ENCODE data around the gene FAM180A.
"Not testable (repeated sequence)": the region's sequence is repeated elsewhere in the genome, so short reads cannot be mapped to it uniquely, and the experiment has no call there.

Gene FAM180A

GRCh38 chr7:135743907-135744731, 4.5 kb downstream of the FAM180A start:
- H3K4me1 ChIP-seq (ENCODE audit: control insufficient read depth, insufficient read depth, low read length, poor library complexity, severe bottlenecking) = no peaks in the 10 kb centered on the region
- no peaks in the 10 kb centered on the region for H3K27me3 ChIP-seq (replicated peaks; ENCODE audit: control insufficient read depth, insufficient read depth, low read length, poor library complexity, severe bottlenecking)
- no peak overlapping the region for H3K27ac ChIP-seq (ENCODE audit: insufficient read depth, low read length, poor library complexity, severe bottlenecking)
- H3K4me3 ChIP-seq (ENCODE audit: insufficient read depth, low read depth, low read length, poor library complexity, severe bottlenecking) = no peak overlapping the region
- no peak for DNase-seq
- no peaks in the 10 kb centered on the region for H3K9me3 ChIP-seq (ENCODE audit: control insufficient read depth, low read length)
- no peaks in the 10 kb centered on the region for H3K36me3 ChIP-seq (ENCODE audit: control insufficient read depth, insufficient read depth, low read length)

- no peaks in the 10 kb centered on the region for H3K27me3 ChIP-seq (replicated peaks; ENCODE audit: control insufficient read depth, insufficient read depth, low read length, poor library complexity, severe bottlenecking)
- H3K9me3 ChIP-seq (ENCODE audit: control insufficient read depth, low read length) = no peaks in the 10 kb centered on the region
- H3K27ac ChIP-seq (ENCODE audit: insufficient read depth, low read length, poor library complexity, severe bottlenecking) = no peak overlapping the region
- no peak for DNase-seq
- H3K4me1 ChIP-seq (ENCODE audit: control insufficient read depth, insufficient read depth, low read length, poor library complexity, severe bottlenecking) = no peaks in the 10 kb centered on the region
- H3K4me3 ChIP-seq (ENCODE audit: insufficient read depth, low read depth, low read length, poor library complexity, severe bottlenecking) = no peak overlapping the region
- H3K36me3 ChIP-seq (ENCODE audit: control insufficient read depth, insufficient read depth, low read length) = no peaks in the 10 kb centered on the region
These were observed 6.2 kb downstream of the FAM180A start for GRCh38 chr7:135742371-135742770.

- H3K27me3 ChIP-seq (replicated peaks; ENCODE audit: control insufficient read depth, insufficient read depth, low read length, poor library complexity, severe bottlenecking) = no peaks in the 10 kb centered on the region
- DNase-seq = no peak
- no peaks in the 10 kb centered on the region for H3K36me3 ChIP-seq (ENCODE audit: control insufficient read depth, insufficient read depth, low read length)
- H3K9me3 ChIP-seq (ENCODE audit: control insufficient read depth, low read length) = no peaks in the 10 kb centered on the region
- H3K4me3 ChIP-seq (ENCODE audit: insufficient read depth, low read depth, low read length, poor library complexity, severe bottlenecking) = no peak overlapping the region
- no peaks in the 10 kb centered on the region for H3K4me1 ChIP-seq (ENCODE audit: control insufficient read depth, insufficient read depth, low read length, poor library complexity, severe bottlenecking)
- no peak overlapping the region for H3K27ac ChIP-seq (ENCODE audit: insufficient read depth, low read length, poor library complexity, severe bottlenecking)
These were observed 6.7 kb downstream of the FAM180A start for GRCh38 chr7:135741905-135742304.

GRCh38 chr7:135740889-135741288, 7.7 kb downstream of the FAM180A start:
- Histone ChIP-seq H3K9me3 (ENCODE audit: control insufficient read depth, low read length) (no peaks in the 10 kb centered on the region), H3K4me3 (ENCODE audit: insufficient read depth, low read depth, low read length, poor library complexity, severe bottlenecking) (no peak overlapping the region), H3K4me1 (ENCODE audit: control insufficient read depth, insufficient read depth, low read length, poor library complexity, severe bottlenecking) (no peaks in the 10 kb centered on the region), H3K27me3 (replicated peaks; ENCODE audit: control insufficient read depth, insufficient read depth, low read length, poor library complexity, severe bottlenecking) (no peaks in the 10 kb centered on the region), H3K27ac (ENCODE audit: insufficient read depth, low read length, poor library complexity, severe bottlenecking) (no peak overlapping the region), H3K36me3 (ENCODE audit: control insufficient read depth, insufficient read depth, low read length) (no peaks in the 10 kb centered on the region)
- DNase-seq = no peak

GRCh38 chr7:135737306-135737647, 11.3 kb downstream of the FAM180A start:
- not testable (repeated sequence) for H3K27me3 ChIP-seq (replicated peaks; ENCODE audit: control insufficient read depth, insufficient read depth, low read length, poor library complexity, severe bottlenecking); H3K9me3 ChIP-seq (ENCODE audit: control insufficient read depth, low read length); H3K4me1 ChIP-seq (ENCODE audit: control insufficient read depth, insufficient read depth, low read length, poor library complexity, severe bottlenecking); H3K36me3 ChIP-seq (ENCODE audit: control insufficient read depth, insufficient read depth, low read length); H3K27ac ChIP-seq (ENCODE audit: insufficient read depth, low read length, poor library complexity, severe bottlenecking); DNase-seq; H3K4me3 ChIP-seq (ENCODE audit: insufficient read depth, low read depth, low read length, poor library complexity, severe bottlenecking)

- Histone ChIP-seq H3K27ac (ENCODE audit: insufficient read depth, low read length, poor library complexity, severe bottlenecking) (no peak overlapping the region), H3K9me3 (ENCODE audit: control insufficient read depth, low read length) (no peaks in the 10 kb centered on the region)
These were observed 11.9 kb downstream of the FAM180A start for GRCh38 chr7:135736586-135737305.

GRCh38 chr7:135734343-135734689, 14.3 kb downstream of the FAM180A start:
- H3K4me3 ChIP-seq (ENCODE audit: insufficient read depth, low read depth, low read length, poor library complexity, severe bottlenecking) = no peak overlapping the region
- no peaks in the 10 kb centered on the region for H3K36me3 ChIP-seq (ENCODE audit: control insufficient read depth, insufficient read depth, low read length)
- H3K27me3 ChIP-seq (replicated peaks; ENCODE audit: control insufficient read depth, insufficient read depth, low read length, poor library complexity, severe bottlenecking) = no peaks in the 10 kb centered on the region
- H3K27ac ChIP-seq (ENCODE audit: insufficient read depth, low read length, poor library complexity, severe bottlenecking) = no peak overlapping the region
- no peak for DNase-seq
- H3K4me1 ChIP-seq (ENCODE audit: control insufficient read depth, insufficient read depth, low read length, poor library complexity, severe bottlenecking) = no peaks in the 10 kb centered on the region
- no peaks in the 10 kb centered on the region for H3K9me3 ChIP-seq (ENCODE audit: control insufficient read depth, low read length)

More at GRCh38 chr7:135736586-135737305, 11.9 kb downstream of the FAM180A start:
- Histone ChIP-seq H3K36me3 (ENCODE audit: control insufficient read depth, insufficient read depth, low read length) (no peaks in the 10 kb centered on the region), H3K27me3 (replicated peaks; ENCODE audit: control insufficient read depth, insufficient read depth, low read length, poor library complexity, severe bottlenecking) (no peaks in the 10 kb centered on the region), H3K4me1 (ENCODE audit: control insufficient read depth, insufficient read depth, low read length, poor library complexity, severe bottlenecking) (no peaks in the 10 kb centered on the region), H3K4me3 (ENCODE audit: insufficient read depth, low read depth, low read length, poor library complexity, severe bottlenecking) (no peak overlapping the region)
- no peak for DNase-seq

GRCh38 chr7:135733603-135734342, 14.8 kb downstream of the FAM180A start:
- no peaks in the 10 kb centered on the region for H3K9me3 ChIP-seq (ENCODE audit: control insufficient read depth, low read length)
- no peaks in the 10 kb centered on the region for H3K36me3 ChIP-seq (ENCODE audit: control insufficient read depth, insufficient read depth, low read length)
- DNase-seq = no peak
- H3K4me3 ChIP-seq (ENCODE audit: insufficient read depth, low read depth, low read length, poor library complexity, severe bottlenecking) = no peak overlapping the region
- no peaks in the 10 kb centered on the region for H3K27me3 ChIP-seq (replicated peaks; ENCODE audit: control insufficient read depth, insufficient read depth, low read length, poor library complexity, severe bottlenecking)
- H3K4me1 ChIP-seq (ENCODE audit: control insufficient read depth, insufficient read depth, low read length, poor library complexity, severe bottlenecking) = no peaks in the 10 kb centered on the region
- no peak overlapping the region for H3K27ac ChIP-seq (ENCODE audit: insufficient read depth, low read length, poor library complexity, severe bottlenecking)

GRCh38 chr7:135731131-135731530, 17.5 kb downstream of the FAM180A start:
- no peaks in the 10 kb centered on the region for H3K36me3 ChIP-seq (ENCODE audit: control insufficient read depth, insufficient read depth, low read length)
- no peaks in the 10 kb centered on the region for H3K4me1 ChIP-seq (ENCODE audit: control insufficient read depth, insufficient read depth, low read length, poor library complexity, severe bottlenecking)
- H3K4me3 ChIP-seq (ENCODE audit: insufficient read depth, low read depth, low read length, poor library complexity, severe bottlenecking) = no peak overlapping the region
- H3K27ac ChIP-seq (ENCODE audit: insufficient read depth, low read length, poor library complexity, severe bottlenecking) = no peak overlapping the region
- no peaks in the 10 kb centered on the region for H3K9me3 ChIP-seq (ENCODE audit: control insufficient read depth, low read length)
- H3K27me3 ChIP-seq (replicated peaks; ENCODE audit: control insufficient read depth, insufficient read depth, low read length, poor library complexity, severe bottlenecking) = no peaks in the 10 kb centered on the region
- no peak for DNase-seq

- no peaks in the 10 kb centered on the region for H3K36me3 ChIP-seq (ENCODE audit: control insufficient read depth, insufficient read depth, low read length)
- H3K27ac ChIP-seq (ENCODE audit: insufficient read depth, low read length, poor library complexity, severe bottlenecking) = no peak overlapping the region
- DNase-seq = no peak
- no peaks in the 10 kb centered on the region for H3K4me1 ChIP-seq (ENCODE audit: control insufficient read depth, insufficient read depth, low read length, poor library complexity, severe bottlenecking)
- H3K4me3 ChIP-seq (ENCODE audit: insufficient read depth, low read depth, low read length, poor library complexity, severe bottlenecking) = no peak overlapping the region
- H3K9me3 ChIP-seq (ENCODE audit: control insufficient read depth, low read length) = no peaks in the 10 kb centered on the region
- H3K27me3 ChIP-seq (replicated peaks; ENCODE audit: control insufficient read depth, insufficient read depth, low read length, poor library complexity, severe bottlenecking) = no peaks in the 10 kb centered on the region
These were observed 19.4 kb downstream of the FAM180A start for GRCh38 chr7:135729230-135729629.
